COLO829 (cell line): ENCODE data around the gene PKLR.
"Not testable (repeated sequence)": the region's sequence is repeated elsewhere in the genome, so short reads cannot be mapped to it uniquely, and the experiment has no call there.

Experiments
- DNase-seq: peaks from one replicate; pipeline ENCODE4 v3.0.0; 2012; ENCODE audit warnings: low spot score

The PKLR gene

DNA sequence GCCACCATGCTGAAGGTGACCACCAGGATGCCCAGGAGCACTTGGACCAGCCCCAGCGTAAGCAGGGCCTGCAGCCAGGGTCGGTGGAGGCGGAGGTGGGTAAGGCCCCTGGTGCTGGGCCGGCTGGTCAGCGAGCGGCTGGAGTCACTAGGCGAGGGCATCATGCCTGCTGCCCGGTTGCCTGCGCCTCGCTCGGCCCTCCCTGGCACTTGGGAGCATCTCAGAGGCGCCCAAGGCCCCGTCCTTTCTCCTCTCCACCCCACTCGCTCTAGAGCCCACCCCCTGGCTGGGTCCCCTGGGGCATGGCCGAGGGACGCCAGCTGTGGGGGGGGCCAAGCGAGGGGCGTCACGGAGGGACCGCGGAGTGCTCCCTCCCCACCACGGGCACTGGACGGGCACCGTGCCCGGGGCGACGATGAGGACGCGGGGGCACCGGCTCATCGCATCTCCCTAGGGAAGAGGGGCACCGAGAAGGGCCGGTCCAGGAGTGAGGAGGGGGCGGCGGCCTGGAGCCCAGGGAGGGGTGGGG is 46.5 kb downstream of the PKLR start:
- DNase-seq, result no peak

DNA sequence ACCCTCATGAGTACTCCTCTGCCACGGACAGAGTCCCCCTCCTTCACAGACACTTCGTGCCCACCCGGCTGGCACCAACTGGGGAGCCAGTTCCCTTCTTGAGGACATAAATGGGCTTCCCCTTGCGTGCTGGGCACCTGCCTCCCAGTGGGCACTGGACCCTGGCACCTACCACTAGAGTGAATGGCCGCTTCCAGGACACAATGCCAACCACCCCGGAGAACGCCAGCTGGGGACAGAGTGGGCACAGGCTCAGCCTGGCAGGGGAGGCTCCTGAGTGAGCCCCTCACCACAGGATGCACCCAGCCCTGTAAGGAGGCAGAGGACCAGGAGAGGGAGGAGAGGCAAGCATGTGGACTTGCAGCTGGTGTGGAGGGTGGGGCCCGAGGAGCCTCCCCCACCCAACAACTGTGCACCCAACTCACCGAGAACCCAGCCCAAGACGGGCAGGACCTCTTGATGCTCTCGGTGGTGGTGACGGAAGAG is 47.0 kb downstream of the PKLR start:
- no peak for DNase-seq

- DNase-seq, result no peak
These were observed 47.4 kb downstream of the PKLR start for GRCh38 chr1:155253797-155254196.

DNA sequence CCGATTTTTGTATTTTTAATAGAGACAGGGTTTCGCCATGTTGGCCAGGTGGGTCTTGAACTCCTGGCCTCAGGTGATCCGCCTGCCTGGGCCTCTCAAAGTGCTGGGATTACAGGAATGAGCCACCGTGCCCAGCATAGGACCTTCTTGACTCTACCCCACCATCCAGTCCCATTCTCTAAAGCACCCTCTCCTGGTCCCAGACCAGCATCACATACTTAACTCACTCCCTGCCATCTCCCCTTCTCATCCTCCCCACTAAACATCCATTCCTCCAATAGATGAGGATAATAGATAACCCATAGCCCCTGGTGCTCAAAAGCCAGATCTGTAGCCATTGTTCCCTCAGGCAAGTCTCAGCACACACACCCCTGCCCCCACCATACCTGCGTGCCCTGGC is 48.0 kb downstream of the PKLR start:
- DNase-seq, result no peak

- no peak for DNase-seq
These were observed 49.7 kb downstream of the PKLR start for GRCh38 chr1:155251566-155251965.

GRCh38 chr1:155250633-155251449 is 50.4 kb downstream of the PKLR start:
- DNase-seq, result peak; percentile 99

GRCh38 chr1:155250246-155250632 is 51.0 kb downstream of the PKLR start:
- no peak for DNase-seq

- no peak for DNase-seq
These were observed 53.3 kb downstream of the PKLR start for GRCh38 chr1:155247667-155248553.

- not testable (repeated sequence) for DNase-seq
These were observed 54.4 kb downstream of the PKLR start for GRCh38 chr1:155246796-155247195.

GRCh38 chr1:155245163-155245524 is 56.1 kb downstream of the PKLR start:
- no peak for DNase-seq

GRCh38 chr1:155244368-155245162 is 56.7 kb downstream of the PKLR start:
- peak; percentile 99 for DNase-seq

DNA sequence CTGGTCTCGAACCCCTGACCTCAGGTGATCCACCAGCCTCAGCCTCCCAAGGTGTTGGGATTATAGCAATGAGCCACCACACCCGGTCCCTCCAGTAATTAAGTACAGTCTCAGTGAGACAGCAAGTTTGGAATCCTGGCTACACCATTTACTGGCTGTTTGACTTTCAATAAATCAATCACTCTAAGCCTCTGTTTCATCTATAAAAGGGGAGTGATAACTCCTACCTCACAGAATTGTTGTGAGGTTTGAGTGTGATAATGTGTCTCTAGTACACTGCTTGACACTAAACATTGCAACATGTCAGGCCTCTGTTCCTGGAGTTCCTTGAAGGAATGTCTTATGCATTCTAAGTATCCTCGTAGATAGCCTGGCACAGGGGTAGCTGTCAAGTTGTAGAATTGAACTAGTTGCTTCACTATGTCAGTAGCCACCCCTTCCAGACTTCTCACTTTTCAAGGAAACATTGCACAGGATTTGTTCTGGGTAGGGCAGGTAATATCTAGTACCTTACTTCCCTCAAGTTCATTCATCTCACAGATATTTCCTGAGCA is 58.4 kb downstream of the PKLR start:
- DNase-seq, result no peak

- DNase-seq, result no peak
These were observed 59.4 kb downstream of the PKLR start for GRCh38 chr1:155241841-155242264.

DNA sequence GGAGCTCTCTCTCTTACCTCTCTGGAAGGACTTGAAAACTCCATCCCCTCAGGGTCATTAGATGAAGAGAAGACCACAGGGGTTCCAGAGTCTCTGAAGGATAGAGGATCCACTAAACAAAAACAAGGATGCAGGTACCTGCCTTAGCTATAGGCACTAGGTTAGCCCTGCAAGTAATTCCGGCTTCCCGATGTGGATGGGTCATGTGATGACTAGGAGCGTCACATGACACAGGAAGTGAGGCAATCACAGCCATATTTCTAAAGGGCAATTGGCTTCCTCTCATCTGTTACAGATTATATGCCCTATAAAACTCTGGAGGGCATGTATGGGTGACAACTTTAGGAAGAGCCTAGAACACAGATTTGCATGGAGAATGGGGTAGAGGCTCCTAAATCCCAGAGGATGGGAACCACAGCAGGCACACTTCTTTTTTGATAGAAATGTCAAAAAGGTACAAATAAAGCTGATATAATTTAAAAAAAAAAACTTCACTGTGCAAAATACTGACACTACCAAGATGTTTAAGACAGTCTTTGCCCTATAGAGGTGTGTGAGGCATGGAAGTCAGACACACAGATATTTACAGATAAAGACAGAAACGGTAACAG is 60.1 kb downstream of the PKLR start:
- peak; percentile 92 for DNase-seq
